ENCODE measurements around the gene AGFG1.
"Not testable (repeated sequence)": the region's sequence is repeated elsewhere in the genome, so short reads cannot be mapped to it uniquely, and the experiment has no call there.

AGFG1 gene

GRCh38 chr2:227536445-227536844, 64.5 kb downstream of the AGFG1 start:
- TF ChIP-seq CTCF (IDR thresholded peaks at IDR 0.05; ENCODE audit: low read depth, low read length) = no peak

GRCh38 chr2:227539465-227539956, 67.6 kb downstream of the AGFG1 start:
- DNase-seq (ENCODE audit: extremely low read depth, low read depth) = no peak
- TF ChIP-seq CTCF (IDR thresholded peaks at IDR 0.05; ENCODE audit: low read depth, low read length) = no peak

More at GRCh38 chr2:227536445-227536844, 64.5 kb downstream of the AGFG1 start:
- no peak for DNase-seq (ENCODE audit: extremely low read depth, low read depth)

- not testable (repeated sequence) for DNase-seq (ENCODE audit: extremely low read depth, low read depth)
These were observed 68.4 kb downstream of the AGFG1 start for GRCh38 chr2:227540352-227540751.

GRCh38 chr2:227545990-227546389, 74.0 kb downstream of the AGFG1 start:
- no peak; the same call in none of the 2 replicates for TF ChIP-seq CTCF (IDR thresholded peaks at IDR 0.05; ENCODE audit: low read depth, low read length)
- no peak for DNase-seq (ENCODE audit: extremely low read depth, low read depth)

- no peak for TF ChIP-seq CTCF (IDR thresholded peaks at IDR 0.05; ENCODE audit: low read depth, low read length)
- DNase-seq (ENCODE audit: extremely low read depth, low read depth) = no peak
These were observed 79.9 kb downstream of the AGFG1 start for GRCh38 chr2:227551836-227552235.

- no peak for TF ChIP-seq CTCF (IDR thresholded peaks at IDR 0.05; ENCODE audit: low read depth, low read length)
- DNase-seq (ENCODE audit: extremely low read depth, low read depth) = no peak
These were observed 90.6 kb downstream of the AGFG1 start for GRCh38 chr2:227562581-227562980.

GRCh38 chr2:227565080-227565479, 93.1 kb downstream of the AGFG1 start:
- no peak for TF ChIP-seq CTCF (IDR thresholded peaks at IDR 0.05; ENCODE audit: low read depth, low read length)
- DNase-seq (ENCODE audit: extremely low read depth, low read depth) = no peak

- TF ChIP-seq CTCF (IDR thresholded peaks at IDR 0.05; ENCODE audit: low read depth, low read length) = no peak
These were observed 94.1 kb downstream of the AGFG1 start for GRCh38 chr2:227566012-227566411.

More at GRCh38 chr2:227566012-227566411, 94.1 kb downstream of the AGFG1 start:
- no peak for DNase-seq (ENCODE audit: extremely low read depth, low read depth)
